Measurements from ENCODE around the gene SLC10A4. TPM values are rescaled to one million over a fixed set of nuclear protein-coding genes. Genes with fewer than 3 reads are reported as not detected.

Gene SLC10A4
- total and polyA plus RNA-seq, 4 donors, result 0.16 to 1.9 (median 0.21) TPM; not detected in 1

DNA sequence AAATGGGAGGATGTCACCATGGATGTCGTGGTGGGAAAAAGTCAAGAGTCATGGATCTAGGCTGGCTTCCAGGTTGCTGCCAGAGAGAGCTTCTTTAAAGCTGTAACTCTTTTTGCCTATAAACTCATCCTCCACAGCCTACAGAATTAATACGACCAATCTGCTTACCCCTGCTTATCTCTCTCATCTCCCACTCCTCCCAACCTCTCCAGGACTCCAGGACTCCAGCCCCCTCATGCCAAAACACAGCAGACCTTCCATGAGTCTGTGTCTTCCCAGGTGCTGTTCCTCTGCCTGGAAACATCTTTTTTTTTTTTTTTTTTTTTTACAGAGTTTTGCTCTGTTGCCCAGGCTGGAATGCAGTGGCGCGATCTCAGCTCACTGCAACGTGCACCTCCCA lies 15.3 kb upstream of the SLC10A4 start:
- WGBS, 2 donors, result 63 to 75% methylated on average over 4 to 5 of the region's 5 CpGs
- no peaks in the 10 kb centered on the region for H3K27me3 ChIP-seq (ENCODE audit: control insufficient read depth in 3 of 3, insufficient read depth in 3 of 3, low read length in 2 of 3)
- no peak for DNase-seq
- H3K4me1 ChIP-seq (ENCODE audit: control insufficient read depth in 5 of 5, insufficient read depth in 5 of 5, low read length in 5 of 5), result no peaks in the 10 kb centered on the region
- TF ChIP-seq, protein P1, sequence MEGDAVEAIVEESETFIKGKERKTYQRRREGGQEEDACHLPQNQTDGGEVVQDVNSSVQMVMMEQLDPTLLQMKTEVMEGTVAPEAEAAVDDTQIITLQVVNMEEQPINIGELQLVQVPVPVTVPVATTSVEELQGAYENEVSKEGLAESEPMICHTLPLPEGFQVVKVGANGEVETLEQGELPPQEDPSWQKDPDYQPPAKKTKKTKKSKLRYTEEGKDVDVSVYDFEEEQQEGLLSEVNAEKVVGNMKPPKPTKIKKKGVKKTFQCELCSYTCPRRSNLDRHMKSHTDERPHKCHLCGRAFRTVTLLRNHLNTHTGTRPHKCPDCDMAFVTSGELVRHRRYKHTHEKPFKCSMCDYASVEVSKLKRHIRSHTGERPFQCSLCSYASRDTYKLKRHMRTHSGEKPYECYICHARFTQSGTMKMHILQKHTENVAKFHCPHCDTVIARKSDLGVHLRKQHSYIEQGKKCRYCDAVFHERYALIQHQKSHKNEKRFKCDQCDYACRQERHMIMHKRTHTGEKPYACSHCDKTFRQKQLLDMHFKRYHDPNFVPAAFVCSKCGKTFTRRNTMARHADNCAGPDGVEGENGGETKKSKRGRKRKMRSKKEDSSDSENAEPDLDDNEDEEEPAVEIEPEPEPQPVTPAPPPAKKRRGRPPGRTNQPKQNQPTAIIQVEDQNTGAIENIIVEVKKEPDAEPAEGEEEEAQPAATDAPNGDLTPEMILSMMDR (IDR thresholded peaks at IDR 0.05; ENCODE audit: control extremely low read depth, extremely low read depth), result no peak
- no peak overlapping the region for H3K9ac ChIP-seq (ENCODE audit: insufficient read depth in 1 of 2, low read length in 2 of 2)
- no peak for ATAC-seq (ENCODE audit: insufficient read depth, low FRiP score)
- H3K27ac ChIP-seq (ENCODE audit: low read depth in 1 of 2, low read length in 1 of 2), result no peak overlapping the region
- no peaks in the 10 kb centered on the region for H3K36me3 ChIP-seq (ENCODE audit: control insufficient read depth in 4 of 4, insufficient read depth in 4 of 4, low read length in 4 of 4)
- H3K9me3 ChIP-seq (ENCODE audit: control insufficient read depth in 4 of 4, insufficient read depth in 3 of 4, low read length in 3 of 4), result peaks cover 0 to 4% (median under 1%) of the 10 kb centered on the region in 4 donors
- no peak overlapping the region for H3K4me3 ChIP-seq

DNA sequence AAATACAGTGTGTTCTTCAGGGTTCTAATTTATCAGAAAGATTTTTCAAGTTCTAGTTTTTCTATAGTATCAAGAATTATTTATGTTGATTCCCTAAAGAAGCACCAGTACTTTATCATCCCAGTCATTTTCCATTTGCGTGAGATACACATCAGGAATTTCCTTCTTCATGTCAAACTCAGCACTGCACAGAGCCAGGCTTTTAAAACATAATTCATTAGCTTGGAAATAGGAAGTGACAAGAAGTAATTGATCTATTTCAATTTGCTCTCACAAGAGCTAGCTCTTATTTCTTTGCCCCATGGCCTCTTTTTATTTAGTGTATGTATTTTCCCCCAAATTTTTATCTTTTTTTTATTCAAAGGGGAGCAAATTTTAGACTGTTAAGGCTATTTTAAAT lies 13.0 kb upstream of the SLC10A4 start:
- WGBS, 2 donors, result 68% methylated on average over 1 of the region's 1 CpG

DNA sequence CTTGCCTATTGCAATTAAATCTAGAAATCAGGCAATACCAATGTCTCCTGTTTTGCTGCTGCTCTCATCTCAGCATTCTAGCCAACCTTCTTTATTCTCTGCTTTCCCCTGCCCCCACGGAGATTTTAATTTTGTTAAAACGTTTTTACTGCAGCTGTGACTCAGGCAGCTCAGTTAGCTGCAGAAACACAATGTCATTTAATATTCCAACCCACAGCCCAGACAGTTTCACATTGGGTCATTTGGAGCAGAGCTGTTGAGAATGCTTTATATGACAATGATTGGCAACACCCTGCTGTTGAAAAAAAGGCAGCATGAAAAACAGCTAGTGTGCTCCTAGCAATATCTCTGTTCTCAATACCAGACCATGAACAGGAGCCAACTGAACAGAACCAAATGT lies 12.6 kb upstream of the SLC10A4 start:
- Histone ChIP-seq H3K36me3 (ENCODE audit: control insufficient read depth in 4 of 4, insufficient read depth in 4 of 4, low read length in 4 of 4) (no peaks in the 10 kb centered on the region), H3K27me3 (ENCODE audit: control insufficient read depth in 3 of 3, insufficient read depth in 3 of 3, low read length in 2 of 3) (no peaks in the 10 kb centered on the region), H3K4me3 (no peak overlapping the region), H3K4me1 (ENCODE audit: control insufficient read depth in 5 of 5, insufficient read depth in 5 of 5, low read length in 5 of 5) (no peaks in the 10 kb centered on the region), H3K9ac (ENCODE audit: insufficient read depth in 1 of 2, low read length in 2 of 2) (no peak overlapping the region), H3K27ac (ENCODE audit: low read depth in 1 of 2, low read length in 1 of 2) (no peak overlapping the region), H3K9me3 (ENCODE audit: control insufficient read depth in 4 of 4, insufficient read depth in 3 of 4, low read length in 3 of 4) (no peaks in the 10 kb centered on the region)
- WGBS, 2 donors, result 53 to 62% methylated on average over 2 of the region's 2 CpGs
- TF ChIP-seq, protein P1 (IDR thresholded peaks at IDR 0.05; ENCODE audit: control extremely low read depth, extremely low read depth), result no peak
- no peak for ATAC-seq (ENCODE audit: insufficient read depth, low FRiP score)
- DNase-seq, result no peak

More for the DNA sequence above, 13.0 kb upstream of the SLC10A4 start:
- DNase-seq (no peak), ATAC-seq (ENCODE audit: insufficient read depth, low FRiP score) (no peak)
- Histone ChIP-seq H3K27ac (ENCODE audit: low read depth in 1 of 2, low read length in 1 of 2) (no peak overlapping the region), H3K4me1 (ENCODE audit: control insufficient read depth in 5 of 5, insufficient read depth in 5 of 5, low read length in 5 of 5) (no peaks in the 10 kb centered on the region), H3K9ac (ENCODE audit: insufficient read depth in 1 of 2, low read length in 2 of 2) (no peak overlapping the region), H3K4me3 (no peak overlapping the region), H3K36me3 (ENCODE audit: control insufficient read depth in 4 of 4, insufficient read depth in 4 of 4, low read length in 4 of 4) (no peaks in the 10 kb centered on the region), H3K9me3 (ENCODE audit: control insufficient read depth in 4 of 4, insufficient read depth in 3 of 4, low read length in 3 of 4) (no peaks in the 10 kb centered on the region), H3K27me3 (ENCODE audit: control insufficient read depth in 3 of 3, insufficient read depth in 3 of 3, low read length in 2 of 3) (no peaks in the 10 kb centered on the region)
- TF ChIP-seq, protein P1 (IDR thresholded peaks at IDR 0.05; ENCODE audit: control extremely low read depth, extremely low read depth), result no peak

DNA sequence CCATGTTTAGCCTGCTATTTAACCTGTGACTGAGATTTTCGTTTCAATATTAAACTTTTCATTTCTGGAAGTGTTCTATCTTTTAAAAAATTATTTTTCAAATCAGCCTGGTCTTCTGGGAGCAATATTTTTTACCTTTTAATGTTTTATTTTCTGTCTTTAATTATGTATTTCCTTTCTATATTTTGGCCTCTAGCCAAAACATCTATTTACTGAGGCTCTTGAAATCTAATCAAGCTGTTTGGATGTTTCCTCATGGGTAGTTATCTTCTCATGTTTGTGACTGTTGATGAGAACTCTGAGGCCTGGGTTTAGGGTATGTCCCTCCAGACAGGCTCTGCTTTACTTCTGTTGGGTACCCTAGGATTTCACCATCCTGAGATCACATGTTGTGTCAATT lies 10.3 kb upstream of the SLC10A4 start:
- H3K27me3 ChIP-seq (ENCODE audit: control insufficient read depth in 3 of 3, insufficient read depth in 3 of 3, low read length in 2 of 3), result peaks cover 0 to 4% (median 3%) of the 10 kb centered on the region in 3 donors
- WGBS, 2 donors, result 84 to 85% methylated on average over 1 of the region's 1 CpG
- TF ChIP-seq, protein P1 (IDR thresholded peaks at IDR 0.05; ENCODE audit: control extremely low read depth, extremely low read depth), result no peak
- no peak overlapping the region for H3K27ac ChIP-seq (ENCODE audit: low read depth in 1 of 2, low read length in 1 of 2)
- no peaks in the 10 kb centered on the region for H3K9me3 ChIP-seq (ENCODE audit: control insufficient read depth in 4 of 4, insufficient read depth in 3 of 4, low read length in 3 of 4)
- H3K36me3 ChIP-seq (ENCODE audit: control insufficient read depth in 4 of 4, insufficient read depth in 4 of 4, low read length in 4 of 4), result no peaks in the 10 kb centered on the region
- no peak overlapping the region for H3K9ac ChIP-seq (ENCODE audit: insufficient read depth in 1 of 2, low read length in 2 of 2)
- DNase-seq (no peak), ATAC-seq (ENCODE audit: insufficient read depth, low FRiP score) (no peak)
- H3K4me3 ChIP-seq, result no peak overlapping the region
- H3K4me1 ChIP-seq (ENCODE audit: control insufficient read depth in 5 of 5, insufficient read depth in 5 of 5, low read length in 5 of 5), result no peaks in the 10 kb centered on the region
